DND-41 (cell line): ENCODE data around the gene CPNE1.

Experiments used
- CTCF ChIP-seq: IDR thresholded peaks from 2 replicates; pipeline ENCODE4 v1.5.1; 2012; ENCODE audit warnings: borderline replicate concordance, low read length, moderate library complexity, mild to moderate bottlenecking; ENCODE audit not compliant: poor library complexity, severe bottlenecking; ENCODE audit errors: extremely low read depth
- EZH2 ChIP-seq: IDR thresholded peaks from 3 replicates; pipeline ENCODE4 v1.6.1; 2012; ENCODE audit warnings: borderline replicate concordance, low read depth, mild to moderate bottlenecking, moderate library complexity, low read length, inconsistent platforms; ENCODE audit not compliant: severe bottlenecking

- TF ChIP-seq CTCF (no peak), EZH2 (no peak)
Observed at GRCh38 chr20:35599776-35600120, 65.0 kb downstream of the CPNE1 start.
